Measurements from ENCODE around the gene ACSS3. TPM values are rescaled to one million over a fixed set of nuclear protein-coding genes. Genes with fewer than 3 reads are reported as not detected.

Gene ACSS3
- polyA plus RNA-seq, 1 experiment = 6.2 TPM

DNA sequence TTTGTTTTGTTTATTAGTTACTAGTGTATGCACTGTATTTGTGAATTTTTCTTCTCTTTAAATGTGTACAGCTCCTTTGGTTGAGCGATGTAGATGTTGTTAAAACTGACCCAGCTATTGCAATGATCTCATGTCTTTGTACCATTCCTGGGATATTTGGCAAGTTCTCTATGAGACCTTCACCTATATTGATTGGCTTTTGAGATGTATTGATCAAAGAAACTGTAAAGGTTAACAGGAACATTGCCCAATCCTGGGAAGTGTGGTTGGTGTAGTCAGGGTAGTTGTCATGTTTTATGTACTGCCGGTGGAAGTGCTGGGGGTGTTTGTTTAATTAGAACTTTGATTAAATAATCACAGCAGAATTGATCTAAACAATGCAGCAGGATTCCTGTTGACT lies 43.1 kb downstream of the ACSS3 start:
- Histone ChIP-seq H3K36me3 (ENCODE audit: control insufficient read depth, insufficient read depth, low read length) (no peaks in the 10 kb centered on the region), H3K27me3 (ENCODE audit: control insufficient read depth, insufficient read depth, low read length) (no peaks in the 10 kb centered on the region), H3K4me3 (ENCODE audit: low read depth, low read length) (no peak overlapping the region)
- POLR2A ChIA-PET = no interaction called here
- TF ChIP-seq, protein P1, sequence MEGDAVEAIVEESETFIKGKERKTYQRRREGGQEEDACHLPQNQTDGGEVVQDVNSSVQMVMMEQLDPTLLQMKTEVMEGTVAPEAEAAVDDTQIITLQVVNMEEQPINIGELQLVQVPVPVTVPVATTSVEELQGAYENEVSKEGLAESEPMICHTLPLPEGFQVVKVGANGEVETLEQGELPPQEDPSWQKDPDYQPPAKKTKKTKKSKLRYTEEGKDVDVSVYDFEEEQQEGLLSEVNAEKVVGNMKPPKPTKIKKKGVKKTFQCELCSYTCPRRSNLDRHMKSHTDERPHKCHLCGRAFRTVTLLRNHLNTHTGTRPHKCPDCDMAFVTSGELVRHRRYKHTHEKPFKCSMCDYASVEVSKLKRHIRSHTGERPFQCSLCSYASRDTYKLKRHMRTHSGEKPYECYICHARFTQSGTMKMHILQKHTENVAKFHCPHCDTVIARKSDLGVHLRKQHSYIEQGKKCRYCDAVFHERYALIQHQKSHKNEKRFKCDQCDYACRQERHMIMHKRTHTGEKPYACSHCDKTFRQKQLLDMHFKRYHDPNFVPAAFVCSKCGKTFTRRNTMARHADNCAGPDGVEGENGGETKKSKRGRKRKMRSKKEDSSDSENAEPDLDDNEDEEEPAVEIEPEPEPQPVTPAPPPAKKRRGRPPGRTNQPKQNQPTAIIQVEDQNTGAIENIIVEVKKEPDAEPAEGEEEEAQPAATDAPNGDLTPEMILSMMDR (IDR thresholded peaks at IDR 0.05; ENCODE audit: insufficient read depth, low read depth, low read length) = no peak
- DNase-seq (ENCODE audit: low read depth) = no peak
- CTCF ChIA-PET = interaction anchor here (5.5 kb wide), 1 partner anchor 8 kb away, joined by 23 read pairs; no protein-coding TSS in a partner anchor

DNA sequence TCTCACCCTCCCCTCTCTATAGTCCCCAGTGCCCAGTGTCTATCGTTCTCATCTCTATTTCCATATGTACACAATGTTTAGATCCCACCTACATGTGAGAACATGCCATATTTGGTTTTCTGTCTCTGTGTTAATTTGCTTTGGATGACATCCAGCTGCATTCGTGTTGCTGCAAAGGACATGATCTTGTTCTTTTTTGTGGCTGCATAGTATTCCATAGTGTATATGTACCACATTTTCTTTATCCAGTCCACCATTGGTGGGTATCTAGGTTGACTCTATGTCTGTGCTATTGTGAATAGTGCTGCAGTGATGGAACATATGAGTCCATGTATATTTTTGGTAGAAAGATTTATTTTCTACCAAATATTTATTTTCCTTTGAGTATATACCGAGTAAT lies 45.7 kb downstream of the ACSS3 start:
- ChIA-PET POLR2A (no interaction called here), CTCF (no interaction called here)
- Histone ChIP-seq H3K4me3 (ENCODE audit: low read depth, low read length) (no peak overlapping the region), H3K36me3 (ENCODE audit: control insufficient read depth, insufficient read depth, low read length) (no peaks in the 10 kb centered on the region), H3K27me3 (ENCODE audit: control insufficient read depth, insufficient read depth, low read length) (no peaks in the 10 kb centered on the region)
- no peak for DNase-seq (ENCODE audit: low read depth)
- TF ChIP-seq, protein P1 (IDR thresholded peaks at IDR 0.05; ENCODE audit: insufficient read depth, low read depth, low read length) = no peak

- H3K27me3 ChIP-seq (ENCODE audit: control insufficient read depth, insufficient read depth, low read length) = no peaks in the 10 kb centered on the region
- no peak overlapping the region for H3K4me3 ChIP-seq (ENCODE audit: low read depth, low read length)
- ChIA-PET POLR2A (no interaction called here), CTCF (no interaction called here)
- no peaks in the 10 kb centered on the region for H3K36me3 ChIP-seq (ENCODE audit: control insufficient read depth, insufficient read depth, low read length)
- TF ChIP-seq, protein P1 (IDR thresholded peaks at IDR 0.05; ENCODE audit: insufficient read depth, low read depth, low read length) = no peak
- DNase-seq (ENCODE audit: low read depth) = no peak
These were observed 47.8 kb downstream of the ACSS3 start for GRCh38 chr12:81125691-81126090.

DNA sequence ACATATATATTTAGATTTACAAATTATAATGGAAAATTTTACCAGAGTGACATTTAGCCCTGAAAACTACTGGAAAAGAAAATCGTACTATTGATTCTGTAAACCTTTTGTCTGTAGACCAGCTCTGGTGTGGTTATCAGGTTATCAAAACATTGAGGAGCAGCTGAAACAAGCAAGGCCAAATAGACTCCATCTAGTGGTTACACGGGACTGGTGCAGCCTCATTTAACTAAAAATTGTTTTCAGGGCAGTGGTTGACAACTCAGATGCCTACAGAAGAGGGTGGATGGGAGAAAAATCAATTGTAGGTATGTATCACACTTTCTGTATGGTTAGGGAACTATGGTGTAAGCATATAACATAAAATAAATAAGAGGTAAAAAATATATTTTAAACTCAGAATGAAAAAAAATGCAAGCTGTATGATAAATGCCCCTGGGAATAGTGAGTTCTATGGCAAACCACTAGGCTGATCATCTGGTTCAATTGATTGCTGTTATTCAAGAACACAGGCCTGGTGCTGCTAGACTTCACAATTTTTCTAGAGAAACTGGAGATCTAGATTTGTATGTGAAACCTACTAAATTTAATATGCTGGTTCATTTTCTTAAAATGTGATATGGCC lies 51.2 kb downstream of the ACSS3 start:
- DNase-seq (ENCODE audit: low read depth) = no peak
- no peaks in the 10 kb centered on the region for H3K36me3 ChIP-seq (ENCODE audit: control insufficient read depth, insufficient read depth, low read length)
- H3K27me3 ChIP-seq (ENCODE audit: control insufficient read depth, insufficient read depth, low read length) = no peaks in the 10 kb centered on the region
- no peak overlapping the region for H3K4me3 ChIP-seq (ENCODE audit: low read depth, low read length)
- ChIA-PET CTCF (interaction anchor here (0.9 to 1.9 kb wide), 15 partner anchors 10 to 815 kb away, joined by 3 to 23 read pairs (median 4); no protein-coding TSS in a partner anchor), POLR2A (no interaction called here)
- TF ChIP-seq, protein P1 (IDR thresholded peaks at IDR 0.05; ENCODE audit: insufficient read depth, low read depth, low read length) = peak; percentile 90

- TF ChIP-seq, protein P1 (IDR thresholded peaks at IDR 0.05; ENCODE audit: insufficient read depth, low read depth, low read length) = no peak
- POLR2A ChIA-PET = interaction anchor here (0.6 kb wide), 1 partner anchor 199 kb away, joined by 5 read pairs; no protein-coding TSS in a partner anchor
- CTCF ChIA-PET = interaction anchor here (0.6 kb wide), 1 partner anchor 192 kb away, joined by 3 read pairs; no protein-coding TSS in a partner anchor
- DNase-seq (ENCODE audit: low read depth) = no peak
- Histone ChIP-seq H3K4me3 (ENCODE audit: low read depth, low read length) (no peak overlapping the region), H3K27me3 (ENCODE audit: control insufficient read depth, insufficient read depth, low read length) (no peaks in the 10 kb centered on the region), H3K36me3 (ENCODE audit: control insufficient read depth, insufficient read depth, low read length) (no peaks in the 10 kb centered on the region)
These were observed 58.6 kb downstream of the ACSS3 start for GRCh38 chr12:81136519-81136918.

Measured in BJ (cell line).